Hindlimb muscle (tissue), 1 donor: Measurements from ENCODE around the gene DACH1. TPM values are rescaled to one million over a fixed set of nuclear protein-coding genes. Genes with fewer than 3 reads are reported as not detected.
"Not testable (repeated sequence)": the region's sequence is repeated elsewhere in the genome, so short reads cannot be mapped to it uniquely, and the experiment has no call there.

ENCODE experiments used
- DNase-seq: peaks from one replicate; pipeline ENCODE4 v3.0.0-alpha.2; 2013
- polyA plus RNA-seq: library from polyadenylated mRNA; unstranded; fragments of 120-200 nt; gene quantifications from one replicate; pipeline ENCODE4 v1.2.1, GENCODE V29; 2013; ENCODE audit not compliant: insufficient read length

The DACH1 gene
- polyA plus RNA-seq, 1 donor: 13.9 TPM

- peak; percentile 14 for DNase-seq
Measured at GRCh38 chr13:71865874-71866334, 1.1 kb downstream of the DACH1 start.

DNA sequence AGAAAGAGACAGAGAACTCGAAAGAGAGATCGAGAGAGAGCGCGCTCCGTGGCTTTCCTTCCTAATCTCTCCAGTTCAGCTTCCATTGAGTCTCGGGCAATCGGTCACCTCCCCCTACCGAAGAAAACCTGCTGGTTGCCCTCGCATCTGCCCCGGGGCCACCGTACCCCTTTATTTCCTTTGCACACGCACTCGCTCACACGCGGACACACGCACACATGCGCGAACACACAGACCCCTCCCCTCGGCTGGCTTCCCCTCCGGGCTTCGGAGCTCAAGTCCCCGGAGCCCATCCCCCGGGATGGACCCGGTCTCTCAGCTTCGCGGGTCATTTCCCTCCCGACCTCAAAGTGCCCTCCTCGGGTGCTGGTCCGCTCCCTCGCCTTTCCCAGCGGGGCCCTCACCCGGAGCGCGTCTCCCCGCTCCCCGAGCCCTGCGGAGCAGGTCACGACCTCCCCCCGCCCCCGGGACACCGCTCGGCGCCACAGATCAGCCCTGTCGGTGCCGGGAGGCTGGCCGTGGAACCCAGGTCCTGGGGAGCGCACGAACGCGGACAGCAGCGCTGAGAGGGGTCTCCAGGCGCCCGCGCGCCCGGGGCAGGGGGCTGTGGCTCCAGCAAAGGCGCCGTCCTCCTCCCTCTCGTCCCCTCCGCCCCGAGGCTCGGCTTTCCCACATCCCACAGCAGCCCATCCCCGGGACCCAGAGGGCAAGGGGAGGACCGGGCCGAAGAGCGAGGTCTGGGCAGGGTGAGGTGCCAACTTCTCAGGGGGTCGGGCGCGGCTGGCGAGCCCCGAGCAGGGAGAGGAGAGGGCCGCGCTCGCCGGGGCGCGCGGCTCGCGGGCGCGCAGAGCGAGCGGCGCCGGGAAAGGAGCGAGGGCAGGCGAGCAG is 1.8 kb downstream of the DACH1 start:
- peak; percentile 23 for DNase-seq

DNA sequence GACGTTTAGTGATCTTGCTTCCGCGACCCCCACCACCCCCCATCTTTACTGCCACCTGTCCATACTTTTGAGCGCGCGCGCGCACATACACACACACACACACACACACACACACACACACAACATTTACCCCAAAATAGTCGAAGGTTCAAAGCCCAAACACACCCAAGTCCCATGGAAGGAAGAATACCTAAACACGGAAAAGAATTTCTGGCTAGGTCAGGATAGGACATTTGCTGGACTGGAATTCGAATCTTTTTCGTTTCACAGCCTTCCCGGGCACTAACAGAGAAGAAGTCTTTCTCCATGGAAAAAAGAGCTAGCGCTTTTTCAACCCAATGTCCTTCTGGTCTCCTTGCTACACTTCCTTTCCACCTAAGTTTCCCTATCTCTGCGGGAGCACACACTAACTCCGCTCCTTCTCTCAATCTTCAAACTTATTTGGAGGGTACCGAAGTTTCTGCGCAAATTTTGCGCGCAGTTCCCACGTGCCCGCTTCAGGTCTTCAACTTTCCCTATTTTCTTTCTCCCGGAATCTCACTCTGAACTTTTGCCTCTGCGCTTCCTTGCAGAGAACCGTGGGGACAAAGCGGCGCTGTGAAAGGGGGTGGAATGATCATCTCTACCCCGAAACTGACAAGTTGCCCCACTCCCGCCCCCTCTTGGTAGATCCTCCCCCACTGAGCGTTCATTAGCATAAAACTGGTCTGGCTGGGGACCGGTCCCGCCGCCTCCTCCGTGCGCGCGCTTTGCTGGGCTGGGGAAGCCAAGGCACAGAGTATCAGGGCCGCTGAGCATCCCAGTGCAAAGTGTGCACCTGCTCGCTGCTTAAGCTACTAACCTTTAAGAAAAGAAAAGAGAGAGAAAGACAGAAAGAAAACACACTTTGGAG is 2.7 kb downstream of the DACH1 start:
- peak; percentile 16 for DNase-seq

DNA sequence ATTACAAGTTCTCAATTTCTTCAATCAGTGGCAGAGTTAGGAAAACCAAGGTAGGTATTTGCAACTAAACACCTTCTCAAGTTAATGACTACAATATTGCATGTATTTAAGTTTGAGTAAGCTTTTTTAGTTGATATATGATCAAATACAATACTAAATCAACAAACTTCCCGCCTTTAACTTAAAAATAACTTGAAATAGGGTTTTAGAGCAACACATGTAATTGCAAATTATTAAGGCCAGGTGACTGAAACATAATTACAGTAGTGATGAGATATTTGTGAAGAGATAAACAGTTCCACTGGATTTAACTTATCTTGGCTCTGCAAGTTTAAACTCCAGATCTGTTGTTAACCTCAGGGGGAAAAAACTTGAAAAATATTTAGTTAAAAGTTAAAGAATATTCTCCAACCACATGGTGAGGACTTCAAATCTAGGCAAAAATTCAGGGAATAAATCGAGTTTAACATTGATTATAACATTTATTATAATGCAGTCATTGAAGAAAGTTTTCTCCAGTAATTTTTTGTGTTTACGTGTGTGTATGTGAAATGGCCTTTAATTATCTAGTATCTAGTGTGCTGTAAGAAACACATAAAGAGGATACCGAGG is 3.6 kb downstream of the DACH1 start:
- no peak for DNase-seq

DNA sequence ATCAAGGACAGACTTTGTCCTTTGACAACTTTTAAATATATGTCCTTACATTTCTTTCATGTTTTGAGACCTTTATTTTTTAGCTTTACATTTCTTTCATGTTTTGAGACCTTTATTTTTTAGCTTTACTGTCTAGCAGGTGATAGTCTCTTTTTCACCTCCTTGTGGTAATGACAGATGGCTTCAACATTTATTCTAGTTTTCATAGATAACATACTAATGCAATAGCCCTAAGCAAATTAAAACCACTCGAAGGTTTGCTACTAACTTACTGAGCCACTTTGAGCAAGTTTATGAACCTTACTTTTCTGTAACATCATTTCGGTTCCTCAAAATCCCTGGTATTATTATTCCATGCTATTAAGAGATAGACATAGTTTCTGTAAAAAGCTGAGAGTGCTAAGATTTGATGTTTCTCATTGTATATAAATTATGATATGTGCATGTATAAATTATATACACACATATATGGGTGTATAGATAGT is 4.5 kb downstream of the DACH1 start:
- DNase-seq: no peak

DNA sequence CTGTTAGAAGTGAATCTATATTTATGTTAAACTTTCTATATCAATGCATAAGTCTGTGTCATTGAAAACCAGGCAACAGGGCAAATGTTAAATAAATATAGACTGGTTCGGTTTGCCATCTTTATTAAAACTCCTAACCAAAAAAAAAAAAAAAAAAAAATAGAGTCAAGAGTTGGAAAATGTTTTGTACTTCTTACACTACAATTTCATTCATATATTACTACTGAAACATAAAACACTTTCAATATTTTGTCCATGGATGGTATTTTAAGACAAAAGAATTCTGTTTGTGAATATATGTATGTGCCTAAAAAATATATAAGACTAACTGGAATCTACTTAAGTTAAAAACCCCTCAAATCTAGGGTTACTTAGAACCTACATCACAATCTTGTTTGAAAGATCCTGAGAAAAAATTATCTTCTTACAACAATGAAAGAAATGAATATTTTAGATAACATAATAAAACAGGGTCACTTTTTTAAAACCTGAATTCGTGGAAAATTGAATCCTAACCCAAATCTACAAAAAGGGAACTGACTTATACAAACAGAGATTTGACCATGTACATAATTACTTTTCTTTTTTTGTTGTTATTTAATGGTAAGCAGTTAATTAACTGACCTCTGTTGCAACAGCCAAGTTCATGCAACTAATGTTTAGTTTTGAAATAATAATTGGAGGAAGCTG is 5.1 kb downstream of the DACH1 start:
- no peak for DNase-seq

- DNase-seq: no peak
Measured at GRCh38 chr13:71860547-71861138, 6.4 kb downstream of the DACH1 start.

DNA sequence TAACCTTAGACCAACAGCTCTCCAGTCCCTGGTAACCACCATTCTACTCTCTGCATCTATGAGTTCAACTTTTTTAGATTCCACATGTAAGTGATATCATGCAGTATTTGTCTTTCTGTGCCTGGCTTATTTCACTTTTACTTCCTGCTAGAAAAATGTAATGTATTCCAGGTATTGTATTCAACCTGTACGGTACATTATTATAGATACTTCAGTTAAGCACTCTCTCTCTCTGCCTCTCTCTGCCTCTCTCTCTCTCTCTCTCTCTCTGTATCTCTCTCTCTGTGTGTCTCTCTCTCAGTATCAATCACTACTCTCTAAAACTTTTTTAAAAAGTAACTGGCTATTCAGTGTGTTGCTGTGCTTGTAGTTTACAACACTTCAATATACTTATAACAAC is 8.4 kb downstream of the DACH1 start:
- DNase-seq: no peak

GRCh38 chr13:71856548-71857043 is 10.4 kb downstream of the DACH1 start:
- no peak for DNase-seq

DNA sequence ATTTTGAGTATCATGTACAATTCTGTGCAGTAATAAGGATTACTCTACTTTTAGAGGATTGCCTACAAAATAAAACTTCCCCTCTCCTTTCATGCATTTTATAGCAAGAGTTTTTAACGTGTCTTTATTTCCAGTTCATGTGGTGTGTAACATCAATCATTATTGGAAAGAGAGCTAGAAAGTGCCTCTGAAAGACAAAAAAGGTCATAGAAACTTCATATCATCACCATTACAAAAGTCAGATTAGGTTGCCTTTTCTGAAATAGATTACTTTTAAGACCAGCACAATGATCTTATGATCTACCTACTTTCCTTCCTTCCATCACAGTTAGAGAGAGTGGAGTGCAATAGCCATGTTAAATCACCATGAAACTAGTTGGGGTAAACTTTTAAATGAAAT is 12.6 kb downstream of the DACH1 start:
- DNase-seq: no peak

GRCh38 chr13:71853725-71854124 is 13.3 kb downstream of the DACH1 start:
- DNase-seq: no peak

- DNase-seq: no peak
Measured at GRCh38 chr13:71852736-71853135, 14.3 kb downstream of the DACH1 start.

- DNase-seq: no peak
Measured at GRCh38 chr13:71851498-71852409, 15.2 kb downstream of the DACH1 start.

- no peak for DNase-seq
Measured at GRCh38 chr13:71842003-71842402, 25.0 kb downstream of the DACH1 start.

GRCh38 chr13:71838842-71839241 is 28.2 kb downstream of the DACH1 start:
- no peak for DNase-seq

- DNase-seq: not testable (repeated sequence)
Measured at GRCh38 chr13:71837582-71837981, 29.4 kb downstream of the DACH1 start.

DNA sequence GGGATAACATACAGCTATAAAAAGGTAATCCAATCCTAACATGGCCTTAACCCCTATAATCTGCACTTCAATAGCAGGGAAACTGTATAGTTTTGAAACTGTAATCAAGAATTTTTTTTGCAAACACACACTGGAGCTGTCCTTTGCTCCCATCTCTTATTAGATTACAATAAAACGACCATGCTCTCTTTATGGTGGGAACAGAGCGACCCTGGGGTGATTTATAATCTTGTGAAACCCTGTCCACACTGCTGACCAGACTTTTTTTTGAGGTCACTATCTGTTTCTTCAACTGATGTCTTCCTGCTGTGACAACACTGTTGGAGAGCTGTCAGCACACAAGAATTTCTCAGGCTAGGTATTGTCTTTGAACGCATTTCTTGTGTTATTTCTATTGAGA is 35.3 kb downstream of the DACH1 start:
- no peak for DNase-seq

DNA sequence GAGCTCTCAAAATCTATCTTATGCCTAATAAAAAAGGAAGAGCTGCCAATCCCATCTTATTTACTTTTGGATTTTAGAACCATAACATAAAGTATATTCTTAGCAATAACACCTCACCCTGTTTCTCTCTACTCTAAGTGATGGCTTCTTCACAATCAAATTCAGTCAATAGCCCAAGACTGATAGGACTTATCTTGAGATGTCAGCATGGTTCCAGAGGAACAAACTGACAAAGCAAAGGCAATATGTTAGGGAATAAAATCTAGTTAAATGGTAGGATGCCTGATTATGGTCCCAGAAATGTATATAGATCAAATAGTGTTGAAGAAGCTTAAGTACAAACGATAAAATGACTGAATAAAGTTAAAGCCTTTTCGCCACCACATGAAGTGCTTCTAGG is 36.3 kb downstream of the DACH1 start:
- no peak for DNase-seq

- no peak for DNase-seq
Measured at GRCh38 chr13:71830323-71830722, 36.7 kb downstream of the DACH1 start.

- DNase-seq: no peak
Measured at GRCh38 chr13:71829547-71829946, 37.5 kb downstream of the DACH1 start.
